ENCODE data around the gene ZNF469. TPM values are rescaled to one million over a fixed set of nuclear protein-coding genes. Genes with fewer than 3 reads are reported as not detected.

ZNF469 gene
- total and polyA plus RNA-seq, 9 of the 15 experiments (the other 6 are each of a cell fraction or from before 2014, with no cell fraction given): 0.01 to 0.04 TPM; not detected in 7

GRCh38 chr16:88404769-88405168 is 22.0 kb downstream of the ZNF469 start:
- ChIA-PET CTCF (ENCODE audit: low intra/inter-chr PET ratio) (no interaction called here), POLR2A (interaction anchor here (0.6 to 1.5 kb wide), 4 partner anchors 14 to 105 kb away, joined by 3 to 4 read pairs (median 4); no protein-coding TSS in a partner anchor)
- in situ Hi-C loops (cut with MboI) (no loop called here), intact Hi-C loops (cut with micrococcal nuclease) (loop anchor here (10.0 kb wide), 1 partner anchor 120 kb away; no protein-coding TSS in a partner anchor)
- Histone ChIP-seq H4K20me1 (replicated peaks; ENCODE audit: control insufficient read depth, insufficient read depth, low read length) (0 out of 2 replicates have a peak, but pooled peaks cover 9% of the 10 kb centered on the region), H3K27me3 (ENCODE audit: control insufficient read depth in 2 of 2, insufficient read depth in 2 of 2, low read length in 2 of 2) (peaks cover 10 to 47% of the 10 kb centered on the region in 2 experiments), H2AFZ (ENCODE audit: low read depth, low read length) (no peak overlapping the region), H3K36me3 (ENCODE audit: control insufficient read depth, insufficient read depth, low read length) (no peaks in the 10 kb centered on the region), H3K4me1 (replicated peaks in 1 of 2; ENCODE audit: control insufficient read depth in 2 of 2, insufficient read depth in 2 of 2, low read length in 2 of 2) (peaks cover 0 to 54% of the 10 kb centered on the region in 2 experiments; a peak in 3 of 5 replicates), H3K4me3 (no peak overlapping the region), H3K9ac (ENCODE audit: insufficient read depth in 1 of 2, low read depth in 2 of 2, low read length in 2 of 2) (no peak overlapping the region), H3K79me2 (ENCODE audit: control insufficient read depth, insufficient read depth, low read length) (no peaks in the 10 kb centered on the region), H3K4me2 (ENCODE audit: insufficient read depth, low read length) (no peak overlapping the region), H3K9me3 (replicated peaks; ENCODE audit: control insufficient read depth, insufficient read depth, low read depth, low read length) (no peaks in the 10 kb centered on the region), H3K9me1 (ENCODE audit: control insufficient read depth, insufficient read depth, low read length) (no peaks in the 10 kb centered on the region), H3K27ac (ENCODE audit: extremely low read depth, low read depth, low read length) (no peak overlapping the region)
- no peak for DNase-seq (ENCODE audit: extremely low read depth in 1 of 4, low spot score in 3 of 4)
- 0% methylated on average over 6 of the region's 6 CpGs for WGBS (ENCODE audit: insufficient coverage, low coverage, missing lambda C conversion rate)
- no TSS peak for BruUV-seq (replicated peaks)
- ATAC-seq: no peak
- no peak for TF ChIP-seq CEBPB (tag; IDR thresholded peaks at IDR 0.05)
- TF ChIP-seq RBM15 (IDR thresholded peaks at IDR 0.05; ENCODE audit: insufficient read depth, low read length): no peak
- no peak for TF ChIP-seq CEBPG (CRISPR knock-in tag; IDR thresholded peaks at IDR 0.05)
- no peak for TF ChIP-seq CEBPG (tag; conservative IDR thresholded peaks at IDR 0.05 in 1 of 2, IDR thresholded peaks at IDR 0.05 in 1 of 2)
- FAIRE-seq: no peak

Data from K562 (cell line).